Right hindlimb (tissue), 1 donor: Measurements from ENCODE around the gene CDH1.
"Not testable (repeated sequence)": the region's sequence is repeated elsewhere in the genome, so short reads cannot be mapped to it uniquely, and the experiment has no call there.

Experiments used
- DNase-seq: peaks from one replicate; pipeline ENCODE4 v3.0.0-alpha.2; 2018

CDH1 gene

DNA sequence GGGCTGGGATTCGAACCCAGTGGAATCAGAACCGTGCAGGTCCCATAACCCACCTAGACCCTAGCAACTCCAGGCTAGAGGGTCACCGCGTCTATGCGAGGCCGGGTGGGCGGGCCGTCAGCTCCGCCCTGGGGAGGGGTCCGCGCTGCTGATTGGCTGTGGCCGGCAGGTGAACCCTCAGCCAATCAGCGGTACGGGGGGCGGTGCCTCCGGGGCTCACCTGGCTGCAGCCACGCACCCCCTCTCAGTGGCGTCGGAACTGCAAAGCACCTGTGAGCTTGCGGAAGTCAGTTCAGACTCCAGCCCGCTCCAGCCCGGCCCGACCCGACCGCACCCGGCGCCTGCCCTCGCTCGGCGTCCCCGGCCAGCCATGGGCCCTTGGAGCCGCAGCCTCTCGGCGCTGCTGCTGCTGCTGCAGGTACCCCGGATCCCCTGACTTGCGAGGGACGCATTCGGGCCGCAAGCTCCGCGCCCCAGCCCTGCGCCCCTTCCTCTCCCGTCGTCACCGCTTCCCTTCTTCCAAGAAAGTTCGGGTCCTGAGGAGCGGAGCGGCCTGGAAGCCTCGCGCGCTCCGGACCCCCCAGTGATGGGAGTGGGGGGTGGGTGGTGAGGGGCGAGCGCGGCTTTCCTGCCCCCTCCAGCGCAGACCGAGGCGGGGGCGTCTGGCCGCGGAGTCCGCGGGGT, at the start of gene CDH1:
Gene CDH1, plus strand, starts transcription at position 247 of the 684 bp plus-strand sequence. Its CDS starts 124 bp downstream, at position 371.
- DNase-seq = no peak

DNA sequence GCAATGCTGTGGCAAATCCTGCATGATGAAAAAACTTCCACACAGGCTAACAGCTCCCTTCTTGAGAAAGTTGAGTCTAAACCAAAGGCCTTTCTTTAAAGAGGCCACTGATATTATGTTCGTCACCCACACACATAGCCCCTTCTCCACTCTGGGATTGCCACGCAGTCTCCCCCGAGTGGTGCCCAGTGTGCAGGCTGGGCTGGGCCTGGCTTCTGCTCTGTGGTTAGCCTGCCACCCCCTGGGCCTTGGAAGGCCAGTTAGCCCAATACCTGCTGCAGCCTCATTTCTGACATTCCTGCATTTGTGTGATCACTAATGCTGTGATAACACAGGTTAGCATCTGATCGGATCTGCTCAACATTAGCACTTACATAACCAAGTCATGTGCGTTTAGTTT, 47.2 kb upstream of the CDH1 start:
- DNase-seq = no peak

DNA sequence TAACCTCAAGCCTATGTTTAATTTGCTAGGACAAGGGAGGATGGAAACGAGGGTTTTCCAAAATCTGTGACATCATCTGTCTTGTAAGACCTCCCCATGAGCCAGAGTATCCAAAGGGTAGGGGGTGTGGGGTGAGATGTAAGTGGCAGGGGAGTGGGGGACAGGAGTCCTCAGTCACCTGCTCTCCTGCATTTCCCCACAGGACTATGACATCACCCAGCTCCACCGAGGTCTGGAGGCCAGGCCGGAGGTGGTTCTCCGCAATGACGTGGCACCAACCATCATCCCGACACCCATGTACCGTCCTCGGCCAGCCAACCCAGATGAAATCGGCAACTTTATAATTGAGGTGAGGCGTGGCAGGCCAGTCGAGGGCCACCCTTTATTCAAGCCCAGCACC, 41.5 kb upstream of the CDH1 start:
- DNase-seq = no peak

DNA sequence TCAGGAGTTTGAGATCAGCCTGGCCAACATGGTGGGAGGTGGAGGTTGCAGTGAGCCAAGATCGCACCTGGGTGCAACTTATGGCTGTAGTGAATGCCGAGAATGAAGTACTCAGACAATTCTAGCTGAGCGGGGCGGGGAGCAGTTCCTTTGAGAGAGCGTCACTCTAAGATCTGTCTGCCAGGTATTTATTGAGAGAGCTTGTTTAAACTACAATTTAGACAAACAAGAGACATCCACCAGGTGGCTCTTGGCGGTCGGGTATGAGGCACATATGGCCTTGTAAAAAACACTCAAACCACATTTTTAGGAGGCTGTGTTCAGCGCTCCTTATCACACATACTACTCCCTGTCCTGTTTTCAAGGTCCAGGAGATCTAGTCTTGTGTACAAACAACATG, 40.6 kb upstream of the CDH1 start:
- DNase-seq = no peak

DNA sequence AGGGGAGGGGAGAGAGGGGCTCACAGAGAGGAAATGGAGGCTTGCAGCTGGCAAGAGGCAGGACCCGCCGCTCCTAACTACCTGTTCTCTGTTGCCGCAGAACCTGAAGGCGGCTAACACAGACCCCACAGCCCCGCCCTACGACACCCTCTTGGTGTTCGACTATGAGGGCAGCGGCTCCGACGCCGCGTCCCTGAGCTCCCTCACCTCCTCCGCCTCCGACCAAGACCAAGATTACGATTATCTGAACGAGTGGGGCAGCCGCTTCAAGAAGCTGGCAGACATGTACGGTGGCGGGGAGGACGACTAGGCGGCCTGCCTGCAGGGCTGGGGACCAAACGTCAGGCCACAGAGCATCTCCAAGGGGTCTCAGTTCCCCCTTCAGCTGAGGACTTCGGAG, 39.0 kb upstream of the CDH1 start:
- DNase-seq = no peak

DNA sequence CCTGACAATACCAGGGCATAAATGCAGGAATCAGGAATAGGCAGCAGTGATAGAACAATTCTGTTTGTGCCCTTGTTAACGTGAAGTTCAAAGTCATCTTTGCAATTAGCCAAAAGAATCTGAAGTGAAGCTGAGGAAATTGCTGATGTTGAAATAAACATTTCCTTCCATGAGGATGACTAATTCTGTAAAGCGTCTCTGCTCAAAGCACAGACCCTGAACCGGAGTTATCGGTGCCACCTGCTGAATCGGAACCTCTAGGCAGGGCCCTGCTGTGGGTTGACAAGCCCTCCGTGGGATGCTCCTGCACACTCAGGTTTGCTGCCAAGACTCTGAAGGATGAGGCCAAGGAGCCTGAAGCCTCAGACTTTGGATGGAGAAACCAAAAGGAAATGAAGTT, 37.0 kb upstream of the CDH1 start:
- no peak for DNase-seq

DNA sequence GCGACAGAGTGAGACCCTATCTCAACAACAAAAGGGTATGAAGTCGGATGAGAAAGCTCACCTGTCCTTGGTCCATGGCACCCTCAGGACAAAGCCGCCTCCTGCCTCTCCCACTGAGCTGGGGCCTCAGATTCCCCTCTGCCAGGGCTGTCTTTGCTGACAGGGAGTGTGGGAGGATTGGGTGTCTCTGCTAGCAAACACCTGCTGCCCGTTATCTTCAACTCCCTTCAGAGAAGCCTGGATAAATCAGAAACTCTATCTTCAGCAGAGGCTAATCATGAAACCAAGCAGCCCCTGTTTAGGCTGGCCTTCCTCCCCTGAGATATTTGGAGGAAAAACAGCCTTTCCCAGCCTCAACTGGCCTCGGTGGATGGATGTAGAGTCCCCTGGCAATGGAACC, 36.3 kb upstream of the CDH1 start:
- DNase-seq = no peak

DNA sequence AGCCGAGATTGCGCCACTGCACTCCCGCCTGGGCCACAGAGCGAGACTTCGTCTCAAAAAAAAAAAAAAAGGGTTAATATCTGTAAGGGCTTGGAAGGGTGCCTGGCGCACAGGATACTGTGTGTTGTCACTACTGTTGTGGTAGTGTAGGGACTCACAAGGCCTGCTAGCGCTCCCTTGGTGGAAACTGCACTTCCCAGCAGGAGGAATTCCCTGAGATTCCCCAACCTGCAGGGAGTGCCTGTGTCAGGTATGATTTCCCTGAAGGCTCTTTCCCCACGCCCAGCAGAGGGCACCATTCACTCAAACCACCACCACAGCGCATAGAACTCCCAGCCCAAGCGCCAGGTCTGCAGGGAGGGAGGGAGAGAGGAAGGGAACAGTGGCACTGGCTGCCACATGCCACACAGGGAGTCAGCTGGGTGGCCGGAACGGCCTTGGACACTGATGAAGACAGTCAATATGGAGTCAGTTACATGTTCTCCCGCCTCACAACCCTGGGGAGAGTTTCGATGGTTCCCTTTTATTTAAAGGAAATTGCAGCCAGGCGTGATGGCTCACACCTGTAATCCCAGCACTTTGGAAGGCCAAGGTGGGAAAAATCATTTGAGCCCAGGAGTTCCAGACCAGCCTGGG, 32.7 kb upstream of the CDH1 start:
- peak; percentile 60 for DNase-seq

DNA sequence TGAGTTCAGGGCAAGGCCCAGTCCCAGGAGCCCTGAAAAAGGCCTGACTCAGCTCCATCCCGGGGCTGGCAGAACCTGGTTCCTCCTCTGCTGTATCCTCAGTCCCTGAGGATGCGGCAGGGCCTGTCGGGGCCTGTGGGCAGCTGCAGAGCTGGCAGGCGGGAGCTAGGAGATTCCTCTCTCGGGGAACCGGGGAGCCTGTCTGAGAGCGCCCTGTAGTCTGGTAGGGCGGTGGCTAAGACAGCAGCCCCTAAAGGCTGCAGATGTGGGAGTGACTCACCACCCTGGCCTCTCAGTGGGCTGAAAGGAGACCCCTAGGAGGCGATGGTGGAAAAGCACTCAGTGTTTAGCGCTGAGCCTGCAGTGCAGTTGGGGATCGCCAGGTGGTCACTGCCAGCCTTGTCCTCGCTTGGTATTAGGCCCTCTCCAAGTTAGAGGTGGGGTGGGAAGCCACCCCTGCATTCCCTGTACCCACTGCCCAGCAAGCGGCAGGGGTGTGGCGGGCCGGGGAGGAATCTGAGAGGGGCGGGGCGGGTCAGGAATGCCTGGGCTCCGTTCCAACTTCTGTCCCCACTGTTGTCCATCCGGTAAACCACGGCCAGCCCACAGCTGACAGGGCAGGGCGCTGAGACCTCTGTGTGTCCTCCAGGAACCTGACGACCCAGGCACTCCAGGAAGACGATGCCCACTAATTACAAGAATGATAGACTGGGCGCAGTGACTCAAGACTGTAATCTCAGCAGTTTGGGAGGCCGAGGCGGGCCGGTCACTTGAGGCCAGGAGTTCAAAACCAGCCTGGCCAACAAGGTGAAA, 29.5 kb upstream of the CDH1 start:
- peak; percentile 60 for DNase-seq

DNA sequence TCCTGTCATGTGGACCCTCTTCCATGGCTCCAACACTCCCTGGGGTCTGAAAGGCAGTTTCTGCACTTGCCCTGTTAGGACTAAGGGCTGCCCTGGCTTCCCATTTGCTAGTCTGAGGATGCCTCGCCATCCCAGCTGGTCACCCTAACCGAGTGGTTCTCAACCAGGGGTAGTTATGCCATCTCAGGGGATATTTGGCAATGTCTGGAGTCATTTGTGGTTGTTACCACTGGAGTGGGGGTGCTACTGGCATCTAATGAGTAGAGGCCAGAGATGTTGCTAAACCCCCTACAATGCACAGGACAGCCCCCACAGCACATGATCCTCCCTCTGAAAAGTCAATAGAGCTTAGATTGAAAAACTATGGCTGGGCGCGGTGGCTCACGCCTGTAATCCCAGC, 26.9 kb upstream of the CDH1 start:
- no peak for DNase-seq

DNA sequence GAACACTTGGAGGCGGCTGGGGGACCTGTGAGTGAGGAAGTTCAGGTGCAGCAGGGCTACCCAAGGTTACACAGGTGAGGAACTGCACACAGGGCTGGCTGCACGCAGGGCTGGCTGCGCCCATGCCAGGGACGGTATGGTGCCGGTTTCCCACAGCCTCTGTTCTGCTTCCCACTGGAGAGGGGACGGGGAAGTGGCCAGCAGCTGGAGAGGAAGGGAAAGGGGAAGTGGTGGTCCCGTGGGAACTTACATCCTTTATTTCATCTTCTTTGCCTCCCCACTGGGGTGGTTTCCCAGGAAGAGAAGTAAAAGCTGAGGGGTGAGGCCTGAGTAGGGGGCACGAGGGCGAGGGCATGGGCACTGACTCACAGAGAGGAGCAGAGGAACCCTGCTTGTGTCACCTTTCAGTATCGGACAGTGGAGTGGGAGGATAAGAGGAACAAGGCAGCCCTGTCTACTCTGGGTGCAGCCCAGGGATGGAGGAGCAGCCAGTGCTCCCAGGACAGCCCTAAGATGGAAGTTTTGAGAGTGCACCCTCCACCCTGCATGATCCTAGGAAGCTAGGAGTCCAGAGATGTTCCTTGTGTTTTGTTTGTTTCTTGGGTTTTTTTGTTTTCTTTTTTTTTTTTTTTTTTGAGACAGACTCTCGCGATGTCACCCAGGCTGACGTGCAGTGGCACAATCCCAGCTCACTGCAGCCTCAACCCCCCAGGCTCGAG, 25.5 kb upstream of the CDH1 start:
- no peak for DNase-seq

DNA sequence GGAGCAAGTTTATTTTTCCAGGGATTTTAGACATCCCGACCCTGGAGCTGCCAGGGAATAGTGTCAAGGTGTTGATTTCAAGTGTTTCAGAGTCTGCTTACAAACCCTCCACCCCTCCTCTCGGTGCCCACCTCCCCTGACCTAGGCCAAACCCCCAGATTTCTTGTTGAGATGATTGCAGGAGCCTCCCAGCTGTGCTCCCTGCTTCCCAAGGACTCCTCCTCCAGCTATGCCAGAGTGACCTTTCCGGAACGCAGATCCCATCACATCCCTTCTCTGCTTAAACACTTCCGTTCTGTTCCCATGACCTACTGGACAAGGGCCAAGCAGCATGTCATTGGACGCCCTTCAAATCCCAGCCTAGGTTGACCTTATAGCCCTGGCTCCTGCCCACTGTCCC, 23.7 kb upstream of the CDH1 start:
- no peak for DNase-seq

DNA sequence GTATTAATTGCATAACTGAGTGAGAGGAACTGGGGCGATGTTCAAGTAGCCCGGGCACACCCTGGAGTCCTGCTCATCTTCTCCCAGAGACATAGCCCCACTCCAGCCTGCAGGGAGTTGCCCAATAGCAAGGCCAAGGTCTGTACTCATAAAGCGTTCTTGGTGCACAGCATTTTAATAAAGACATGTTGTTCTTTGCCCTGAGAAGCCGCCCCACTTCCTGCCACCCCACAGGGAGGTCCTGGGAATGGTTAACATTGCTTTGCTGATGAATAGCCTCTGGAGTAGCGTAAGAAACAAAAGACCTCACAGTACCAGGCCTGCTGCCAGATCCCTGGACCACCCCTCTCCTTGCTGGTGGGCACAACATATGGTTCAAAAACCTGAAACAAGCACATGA, 21.6 kb upstream of the CDH1 start:
- DNase-seq = no peak

DNA sequence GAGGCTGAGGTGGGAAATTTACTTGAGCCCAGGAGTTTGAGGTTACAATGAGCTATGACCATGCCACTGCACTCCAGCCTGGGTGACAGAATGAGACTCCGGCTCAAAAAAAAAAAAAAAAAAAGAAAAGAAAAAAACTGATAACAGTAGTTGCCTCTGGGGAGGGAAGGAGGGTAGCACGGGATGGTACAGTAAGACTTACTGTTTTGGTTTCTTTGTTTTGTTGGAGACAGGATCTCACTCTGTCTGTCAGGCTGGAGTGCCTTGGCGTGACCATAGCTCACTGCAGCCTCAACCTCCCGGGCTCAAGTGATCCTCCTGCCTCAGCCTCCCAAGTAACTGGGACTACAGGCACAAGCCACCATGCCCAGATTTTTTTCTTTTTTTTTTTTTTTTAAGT, 20.6 kb upstream of the CDH1 start:
- not testable (repeated sequence) for DNase-seq

DNA sequence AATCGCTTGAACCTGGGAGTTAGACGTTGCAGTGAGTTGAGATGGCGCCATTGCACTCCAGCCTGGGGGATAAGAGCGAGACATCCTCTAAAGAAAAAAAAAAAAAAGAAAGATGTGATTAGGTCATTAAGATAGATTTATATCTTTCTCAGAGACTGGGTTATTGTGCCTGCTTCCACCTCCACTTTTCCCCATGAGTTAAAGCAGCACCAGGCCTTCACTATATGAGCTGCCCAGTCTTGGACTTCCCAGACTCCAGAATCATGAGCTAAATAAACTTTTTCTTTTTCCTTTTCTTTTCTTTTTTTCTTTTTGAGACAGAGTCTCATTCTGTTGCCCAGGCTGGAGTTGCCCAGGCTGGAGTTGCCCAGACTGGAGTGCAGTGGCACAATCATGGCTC, 19.4 kb upstream of the CDH1 start:
- no peak for DNase-seq

DNA sequence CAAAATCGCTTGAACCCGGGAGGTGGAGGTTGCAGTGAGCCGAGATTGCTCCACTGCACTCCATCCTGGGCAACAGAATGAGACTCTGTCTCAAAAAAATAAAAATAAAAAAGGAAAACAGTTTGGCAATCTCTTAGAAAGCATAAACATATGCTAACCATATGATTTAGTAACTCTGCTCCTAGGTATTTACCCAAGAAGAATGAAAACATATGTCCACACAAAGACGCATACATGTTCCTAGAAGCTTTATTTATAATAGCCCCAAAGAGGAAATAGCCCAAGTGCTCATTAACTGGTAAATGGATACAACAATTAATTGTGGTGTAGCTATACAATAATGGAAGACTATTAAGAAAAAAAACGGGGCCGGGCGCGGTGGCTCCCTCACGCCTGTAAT, 18.5 kb upstream of the CDH1 start:
- DNase-seq = no peak

DNA sequence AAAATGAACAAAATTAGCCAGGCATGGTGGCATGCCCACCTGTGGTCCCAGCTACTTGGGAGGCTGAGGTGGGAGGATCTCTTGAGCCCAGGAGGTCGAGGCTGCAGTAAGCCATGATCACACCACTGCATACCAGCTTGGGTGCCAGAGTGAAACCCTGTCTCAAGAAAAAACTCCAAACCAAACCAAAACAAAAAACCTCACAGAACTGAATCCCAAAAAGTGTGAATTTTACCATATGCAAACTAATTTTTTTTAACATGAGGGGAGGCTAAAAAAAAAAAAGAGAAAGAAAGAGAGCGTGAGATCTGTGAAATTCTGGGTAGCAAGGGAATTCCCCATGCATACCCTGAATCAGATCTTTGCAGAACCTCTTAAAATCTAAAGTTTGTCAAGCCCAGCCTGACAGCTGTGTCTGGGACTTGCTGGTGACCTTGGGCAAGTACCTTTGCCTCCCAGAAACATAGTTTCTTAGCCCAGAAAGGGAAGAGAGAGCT, 17.1 kb upstream of the CDH1 start:
- DNase-seq = no peak

DNA sequence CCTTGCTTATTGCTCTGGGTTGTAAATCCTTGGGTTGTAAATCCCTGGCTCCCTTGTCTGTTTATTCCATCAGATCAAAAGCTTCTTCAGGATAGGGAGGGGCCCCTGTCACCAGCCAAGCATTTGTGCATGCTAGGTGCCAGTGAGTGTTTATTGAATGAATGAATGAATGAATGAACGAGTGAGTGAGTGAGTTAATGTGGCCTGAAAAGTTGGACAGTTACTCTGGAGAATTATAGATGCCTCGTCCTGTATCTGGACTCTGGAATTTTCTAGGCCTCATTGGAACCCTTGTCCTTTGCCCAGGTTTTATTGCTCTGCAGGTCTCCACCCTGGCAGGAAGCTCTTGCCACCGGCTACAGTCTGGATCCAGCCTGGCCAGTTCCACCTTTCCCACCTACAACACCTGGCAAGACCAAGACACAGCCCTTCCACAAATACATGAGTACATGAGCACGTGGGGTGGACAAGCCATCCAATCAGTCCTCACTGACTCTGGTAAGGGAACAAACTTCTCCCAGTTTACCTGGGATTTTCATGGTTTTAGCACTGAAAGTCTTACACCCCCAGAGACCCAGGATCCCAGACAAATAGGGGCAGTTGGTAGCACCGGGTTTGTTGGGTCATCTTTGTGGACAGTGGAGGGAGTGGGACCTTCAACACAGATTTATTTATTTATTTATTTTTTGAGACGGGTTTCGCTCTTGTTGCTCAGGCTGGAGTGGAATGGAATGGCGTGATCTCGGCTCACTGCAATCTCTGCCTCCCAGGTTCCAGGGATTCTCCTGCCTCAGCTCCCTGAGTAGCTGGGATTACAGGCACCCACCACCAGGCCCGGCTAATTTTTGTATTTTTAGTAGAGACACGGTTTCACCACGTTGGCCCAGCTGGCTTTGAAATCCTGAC, 14.7 kb upstream of the CDH1 start:
- no peak for DNase-seq

DNA sequence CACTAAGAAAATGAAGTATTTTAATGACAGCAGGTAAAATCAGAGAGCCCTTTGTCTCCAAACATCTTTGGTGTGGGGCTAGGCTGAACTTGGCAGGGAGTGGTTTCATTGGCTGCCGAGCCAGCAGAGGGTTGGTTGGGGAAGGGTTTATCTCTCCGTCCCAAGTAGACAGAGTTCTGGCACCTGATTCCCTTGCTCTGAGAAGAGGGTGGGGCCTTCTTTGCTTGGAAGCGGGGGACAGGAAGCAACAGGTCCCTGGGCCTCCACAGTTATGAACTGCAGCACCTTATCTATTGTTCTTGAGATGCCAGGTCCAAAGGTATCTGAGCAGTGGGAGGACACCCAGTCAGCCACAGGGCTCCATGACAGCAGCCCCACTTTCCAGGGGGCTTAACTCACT, 12.3 kb upstream of the CDH1 start:
- DNase-seq = no peak

DNA sequence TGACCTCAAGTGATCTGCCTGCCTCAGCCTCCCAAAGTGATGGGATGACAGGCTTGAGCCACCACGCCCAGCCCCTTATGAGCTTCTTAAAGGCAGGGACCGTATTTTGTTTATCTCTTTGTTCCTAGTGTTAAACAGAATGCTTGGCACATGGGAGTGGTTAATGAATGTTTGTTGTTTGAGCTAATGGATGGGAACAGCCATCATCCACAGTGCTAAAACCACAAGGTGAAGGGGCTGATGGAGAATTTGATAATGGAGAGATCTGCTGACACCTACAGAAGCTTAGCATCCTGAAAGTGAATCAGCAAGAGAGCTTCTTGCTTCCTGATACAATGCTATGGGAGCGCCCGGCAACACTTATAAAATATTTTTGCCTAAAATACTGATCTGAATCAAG, 8.6 kb upstream of the CDH1 start:
- DNase-seq = no peak

DNA sequence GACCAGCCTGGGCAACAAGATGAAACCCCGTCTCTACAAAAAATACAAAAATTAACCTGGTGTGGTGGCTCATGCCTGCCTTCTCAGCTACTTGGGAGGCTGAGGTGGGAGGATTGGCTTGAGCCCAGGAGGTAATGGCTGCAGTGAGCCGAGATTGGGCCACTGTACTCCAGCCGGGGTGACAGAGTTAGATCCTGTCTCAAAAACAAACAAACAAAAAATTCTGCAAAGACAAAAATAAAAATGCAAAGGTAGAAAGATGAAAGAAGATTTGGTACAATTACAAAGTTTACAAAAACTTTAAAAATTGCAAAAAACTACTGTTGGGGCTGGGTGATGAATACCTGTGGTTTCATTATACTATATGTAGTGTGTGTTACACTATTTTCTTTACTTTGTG, 5.5 kb upstream of the CDH1 start:
- DNase-seq = no peak

DNA sequence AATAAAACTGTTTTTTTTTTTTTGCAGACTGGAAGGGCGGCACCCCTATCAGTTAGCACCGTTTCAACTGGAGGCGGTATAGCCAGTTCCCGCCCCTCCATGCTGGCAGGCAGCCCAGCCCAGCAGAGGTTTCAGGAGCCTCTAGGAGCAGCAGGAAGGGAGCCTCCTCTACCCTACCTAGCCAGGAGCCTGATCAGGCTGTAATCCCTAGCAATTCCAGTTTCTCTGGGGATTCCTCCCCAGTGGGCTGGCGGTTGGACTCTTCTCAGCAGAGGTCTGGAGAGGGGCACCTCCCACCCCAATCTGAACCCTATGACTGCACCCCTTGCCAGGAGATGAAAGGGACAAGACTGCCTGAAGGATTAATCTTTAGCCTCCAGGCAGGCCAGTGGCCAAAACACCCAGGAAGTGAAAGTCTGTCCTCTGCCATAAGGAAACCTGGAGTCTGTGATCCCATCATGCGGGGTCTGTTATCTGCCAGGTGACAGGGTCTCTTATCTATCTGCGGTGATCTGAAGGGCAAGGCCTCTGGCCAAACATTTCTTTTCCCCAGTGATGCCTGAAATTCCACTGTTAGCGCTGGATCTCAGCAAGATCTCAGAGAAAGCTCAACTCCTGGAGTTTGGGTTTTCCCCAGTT, 4.9 kb upstream of the CDH1 start:
- no peak for DNase-seq
